ENCODE measurements around the gene PRPF38A. TPM values are rescaled to one million over a fixed set of nuclear protein-coding genes. Genes with fewer than 3 reads are reported as not detected.
"Not testable (repeated sequence)": the region's sequence is repeated elsewhere in the genome, so short reads cannot be mapped to it uniquely, and the experiment has no call there.

PRPF38A gene
- total RNA-seq, 1 donor from 2014 or later, result 16.3 TPM

- DNase-seq (ENCODE audit: low read depth), result no peak
- H3K4me3 ChIP-seq (ENCODE audit: low read depth, low read length), result no peak overlapping the region
- TF ChIP-seq CTCF (conservative IDR thresholded peaks at IDR 0.05; ENCODE audit: low read depth, low read length), result no peak
Observed at GRCh38 chr1:52367272-52367671, 37.1 kb upstream of the PRPF38A start.

DNA sequence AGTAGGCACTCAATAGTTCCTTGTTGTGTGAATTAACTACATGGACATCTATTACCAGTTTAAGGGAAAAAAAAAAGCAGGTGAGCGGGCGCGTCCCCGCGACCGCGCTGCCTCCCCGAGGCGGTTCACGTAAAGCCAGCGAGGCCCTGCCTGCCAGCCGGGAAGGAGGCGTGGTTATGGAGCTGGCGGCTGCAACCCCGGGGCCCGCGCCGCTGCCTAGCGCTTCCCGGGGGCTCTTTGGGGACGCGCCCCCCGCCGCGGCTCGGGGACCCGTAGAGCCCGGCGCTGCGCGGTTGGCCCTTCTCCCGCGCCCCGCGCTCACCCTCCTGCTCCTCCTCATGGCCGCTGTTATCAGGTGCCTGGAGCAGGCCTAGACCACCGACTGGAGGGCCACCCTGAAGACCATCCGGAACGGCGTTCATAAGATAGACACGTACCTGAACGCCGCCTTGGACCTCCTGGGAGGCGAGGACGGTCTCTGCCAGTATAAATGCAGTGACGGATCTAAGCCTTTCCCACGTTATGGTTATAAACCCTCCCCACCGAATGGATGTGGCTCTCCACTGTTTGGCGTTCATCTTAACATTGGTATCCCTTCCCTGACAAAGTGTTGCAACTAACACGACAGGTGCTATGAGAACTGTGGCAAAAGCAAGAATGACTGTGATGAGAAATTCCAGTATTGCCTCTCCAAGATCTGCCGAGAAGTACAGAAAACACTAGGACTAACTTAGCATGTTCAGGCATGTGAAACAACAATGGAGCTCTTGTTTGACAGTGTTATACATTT lies 35.8 kb upstream of the PRPF38A start:
- peak overlapping the region; percentile 60 for H3K4me3 ChIP-seq (ENCODE audit: low read depth, low read length)
- TF ChIP-seq CTCF (conservative IDR thresholded peaks at IDR 0.05; ENCODE audit: low read depth, low read length), result peak; percentile 21
- peak; percentile 6 for DNase-seq (ENCODE audit: low read depth)

- DNase-seq (ENCODE audit: low read depth); H3K4me3 ChIP-seq (ENCODE audit: low read depth, low read length): not testable (repeated sequence)
Observed at GRCh38 chr1:52369851-52370250, 34.6 kb upstream of the PRPF38A start.

GRCh38 chr1:52385376-52385775 lies 19.0 kb upstream of the PRPF38A start:
- no peak for TF ChIP-seq CTCF (conservative IDR thresholded peaks at IDR 0.05; ENCODE audit: low read depth, low read length)

GRCh38 chr1:52386458-52386857 lies 17.9 kb upstream of the PRPF38A start:
- DNase-seq (ENCODE audit: low read depth), result no peak
- no peak overlapping the region for H3K4me3 ChIP-seq (ENCODE audit: low read depth, low read length)
- no peak for TF ChIP-seq CTCF (conservative IDR thresholded peaks at IDR 0.05; ENCODE audit: low read depth, low read length)

More at GRCh38 chr1:52385376-52385775, 19.0 kb upstream of the PRPF38A start:
- no peak for DNase-seq (ENCODE audit: low read depth)
- H3K4me3 ChIP-seq (ENCODE audit: low read depth, low read length), result no peak overlapping the region

DNA sequence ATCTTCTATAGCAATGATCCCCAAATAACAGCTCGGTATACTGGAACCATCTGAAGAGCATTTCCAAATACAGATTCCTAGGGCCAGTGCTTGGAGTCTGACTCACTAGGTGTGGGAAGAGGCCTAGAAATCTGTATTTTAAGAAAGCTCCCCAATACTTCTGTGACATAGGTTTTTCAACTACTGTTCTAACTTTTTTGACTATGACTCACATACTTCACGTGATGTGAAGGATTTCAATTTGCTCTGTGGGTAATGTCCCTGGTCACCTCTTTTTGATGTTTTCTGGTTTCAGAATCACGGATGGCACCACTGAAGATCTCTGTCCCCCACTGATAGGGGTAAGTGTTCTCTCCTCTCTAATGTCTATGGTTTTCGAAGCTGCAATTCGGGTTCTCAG lies 11.2 kb upstream of the PRPF38A start:
- DNase-seq (ENCODE audit: low read depth), result no peak
- no peak overlapping the region for H3K4me3 ChIP-seq (ENCODE audit: low read depth, low read length)
- TF ChIP-seq CTCF (conservative IDR thresholded peaks at IDR 0.05; ENCODE audit: low read depth, low read length), result no peak

DNA sequence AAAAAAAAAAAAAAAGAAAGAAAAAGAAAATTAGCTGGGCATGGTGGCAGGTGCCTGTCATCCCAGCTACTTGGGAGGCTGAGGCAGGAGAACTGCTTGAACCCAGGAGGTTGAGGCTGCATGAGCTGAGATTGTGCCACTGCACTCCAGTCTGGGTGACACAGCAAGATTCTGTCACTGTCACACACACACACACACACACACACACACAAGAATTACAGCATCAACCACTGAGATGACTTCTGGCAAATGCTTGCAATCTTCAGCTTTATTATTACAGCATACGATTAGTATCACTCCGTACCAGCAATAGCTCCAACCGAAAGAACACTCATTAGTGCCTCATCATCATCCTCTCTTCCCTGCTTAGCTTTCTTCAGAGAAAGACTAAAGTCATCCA lies 4.8 kb upstream of the PRPF38A start:
- no peak for DNase-seq (ENCODE audit: low read depth)
- TF ChIP-seq CTCF (conservative IDR thresholded peaks at IDR 0.05; ENCODE audit: low read depth, low read length), result no peak
- no peak overlapping the region for H3K4me3 ChIP-seq (ENCODE audit: low read depth, low read length)

All from epithelial cell of proximal tubule (primary cell).